MM.1S (cell line): ENCODE measurements around the gene ZNF789.

Source experiments
- EZH2 ChIP-seq: fragments of 300-600 bp; sonication (generic); optimal IDR thresholded peaks from 2 replicates; pipeline ENCODE3; 2017; ENCODE audit warnings: low read depth, mild to moderate bottlenecking, antibody characterized with exemption, low read length, mixed read lengths
- TF ChIP-seq, protein P1 (sequence below): fragments of 300-600 bp; sonication (generic); IDR thresholded peaks from 2 replicates; pipeline ENCODE4 v1.5.1; 2016; ENCODE audit warnings: antibody characterized with exemption, low read length, mixed read lengths

DNA sequence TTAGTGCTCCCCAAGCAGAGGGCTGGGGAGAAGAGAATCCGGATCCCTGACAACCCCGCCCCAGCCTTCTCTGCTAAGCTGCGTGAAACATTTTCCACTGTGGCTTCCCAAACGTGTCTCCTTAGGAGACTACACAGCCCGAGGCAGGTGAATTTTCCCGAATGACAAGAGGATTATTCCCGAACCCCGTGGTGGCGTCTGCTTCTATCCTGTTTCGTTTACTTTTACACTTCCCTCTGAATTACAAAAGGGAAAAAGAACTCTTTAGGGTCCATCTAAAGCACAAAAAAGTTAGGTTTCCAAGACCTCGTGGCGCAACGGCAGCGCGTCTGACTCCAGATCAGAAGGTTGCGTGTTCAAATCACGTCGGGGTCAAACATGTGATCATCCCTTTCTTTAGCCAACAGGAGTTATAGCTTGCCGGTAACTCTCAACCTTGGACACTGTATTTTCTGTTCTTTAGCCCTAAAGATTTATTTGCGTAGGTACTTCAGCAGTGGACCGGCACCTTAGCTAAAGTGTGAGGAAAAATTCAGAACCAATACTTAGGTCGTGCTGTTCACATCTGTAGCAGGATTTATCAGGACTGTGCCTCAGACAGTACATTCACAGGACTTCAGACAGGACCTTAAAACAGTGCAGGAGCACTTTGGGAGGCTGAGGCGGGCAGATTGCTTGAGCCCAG, 3.2 kb upstream of the ZNF789 start:
- TF ChIP-seq, protein P1, sequence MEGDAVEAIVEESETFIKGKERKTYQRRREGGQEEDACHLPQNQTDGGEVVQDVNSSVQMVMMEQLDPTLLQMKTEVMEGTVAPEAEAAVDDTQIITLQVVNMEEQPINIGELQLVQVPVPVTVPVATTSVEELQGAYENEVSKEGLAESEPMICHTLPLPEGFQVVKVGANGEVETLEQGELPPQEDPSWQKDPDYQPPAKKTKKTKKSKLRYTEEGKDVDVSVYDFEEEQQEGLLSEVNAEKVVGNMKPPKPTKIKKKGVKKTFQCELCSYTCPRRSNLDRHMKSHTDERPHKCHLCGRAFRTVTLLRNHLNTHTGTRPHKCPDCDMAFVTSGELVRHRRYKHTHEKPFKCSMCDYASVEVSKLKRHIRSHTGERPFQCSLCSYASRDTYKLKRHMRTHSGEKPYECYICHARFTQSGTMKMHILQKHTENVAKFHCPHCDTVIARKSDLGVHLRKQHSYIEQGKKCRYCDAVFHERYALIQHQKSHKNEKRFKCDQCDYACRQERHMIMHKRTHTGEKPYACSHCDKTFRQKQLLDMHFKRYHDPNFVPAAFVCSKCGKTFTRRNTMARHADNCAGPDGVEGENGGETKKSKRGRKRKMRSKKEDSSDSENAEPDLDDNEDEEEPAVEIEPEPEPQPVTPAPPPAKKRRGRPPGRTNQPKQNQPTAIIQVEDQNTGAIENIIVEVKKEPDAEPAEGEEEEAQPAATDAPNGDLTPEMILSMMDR, result no peak
- TF ChIP-seq EZH2, result no peak
